AG04450 (cell line): ENCODE measurements around the gene GCNT1. TPM values are rescaled to one million over a fixed set of nuclear protein-coding genes. Genes with fewer than 3 reads are reported as not detected.

Experiments used
- CTCF ChIA-PET: fragments of 300-600, 350-600 bp; formaldehyde crosslinking; extraction: SDS; loops from one replicate; lab custom pipeline; 2022; ENCODE audit warnings: antibody characterized with exemption, inconsistent platforms; lab: Charles Lee
- POLR2A ChIA-PET: fragments of 350-600 bp; formaldehyde crosslinking; extraction: SDS; loops from one replicate; lab custom pipeline; 2021; ENCODE audit warnings: antibody characterized with exemption, inconsistent platforms; lab: Yijun Ruan, JAX
- DNase-seq: peaks from one replicate; pipeline ENCODE4 v3.0.0-alpha.2; 2011; ENCODE audit warnings: low read depth, low spot score
- H3K27ac ChIP-seq: one replicate; pipeline ENCODE4 v1.5.1; 2012; ENCODE audit warnings: low read depth, low read length, control low read depth
- H3K27me3 ChIP-seq: one replicate; pipeline ENCODE4 v1.6.0; 2012; ENCODE audit warnings: low read length; ENCODE audit not compliant: control insufficient read depth, insufficient read depth
- H3K4me3 ChIP-seq: 2 replicates; pipeline ENCODE4 v1.5.1; 2011; ENCODE audit warnings: mild to moderate bottlenecking, low read depth, low read length, control low read depth
- H3K9me3 ChIP-seq: 2 replicates; pipeline ENCODE4 v1.5.1; 2012; ENCODE audit warnings: low read length; ENCODE audit not compliant: control insufficient read depth, insufficient read depth
- polyA plus RNA-seq: library from polyadenylated mRNA; depleted of rRNA; stranded (reverse); fragments of >200 nt; gene quantifications from 2 replicates; pipeline ENCODE4 v1.2.3, GENCODE V29; 2011
- TF ChIP-seq, protein P1 (sequence below): IDR thresholded peaks from 2 replicates; pipeline ENCODE4 v1.5.1; 2011; ENCODE audit warnings: low read depth, low read length, control low read depth, inconsistent platforms

Gene GCNT1
- polyA plus RNA-seq, 1 experiment = 6.9 TPM

DNA sequence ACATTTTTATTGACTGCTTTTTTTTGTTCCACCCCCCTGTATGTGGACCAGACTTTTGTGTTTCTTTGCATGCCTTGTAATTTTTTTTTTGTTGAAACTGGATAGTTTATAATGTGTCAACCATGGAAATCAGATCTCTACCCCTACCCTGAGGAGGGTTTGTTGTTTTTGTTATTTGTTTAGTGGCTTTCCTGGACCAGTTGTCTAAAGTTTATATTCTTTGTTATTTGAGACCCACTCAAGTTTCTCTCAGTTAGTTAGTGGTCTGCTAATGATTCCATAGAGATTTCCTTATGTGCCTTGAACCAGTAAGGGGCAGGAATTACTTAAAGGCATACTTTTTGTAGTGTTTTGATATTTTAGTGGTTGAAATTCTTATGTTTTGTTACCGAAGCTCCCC lies 41.1 kb downstream of the GCNT1 start:
- Histone ChIP-seq H3K27me3 (no peaks in the 10 kb centered on the region), H3K27ac (no peak overlapping the region), H3K9me3 (no peaks in the 10 kb centered on the region), H3K4me3 (no peak overlapping the region)
- ChIA-PET POLR2A (no interaction called here), CTCF (no interaction called here)
- TF ChIP-seq, protein P1, sequence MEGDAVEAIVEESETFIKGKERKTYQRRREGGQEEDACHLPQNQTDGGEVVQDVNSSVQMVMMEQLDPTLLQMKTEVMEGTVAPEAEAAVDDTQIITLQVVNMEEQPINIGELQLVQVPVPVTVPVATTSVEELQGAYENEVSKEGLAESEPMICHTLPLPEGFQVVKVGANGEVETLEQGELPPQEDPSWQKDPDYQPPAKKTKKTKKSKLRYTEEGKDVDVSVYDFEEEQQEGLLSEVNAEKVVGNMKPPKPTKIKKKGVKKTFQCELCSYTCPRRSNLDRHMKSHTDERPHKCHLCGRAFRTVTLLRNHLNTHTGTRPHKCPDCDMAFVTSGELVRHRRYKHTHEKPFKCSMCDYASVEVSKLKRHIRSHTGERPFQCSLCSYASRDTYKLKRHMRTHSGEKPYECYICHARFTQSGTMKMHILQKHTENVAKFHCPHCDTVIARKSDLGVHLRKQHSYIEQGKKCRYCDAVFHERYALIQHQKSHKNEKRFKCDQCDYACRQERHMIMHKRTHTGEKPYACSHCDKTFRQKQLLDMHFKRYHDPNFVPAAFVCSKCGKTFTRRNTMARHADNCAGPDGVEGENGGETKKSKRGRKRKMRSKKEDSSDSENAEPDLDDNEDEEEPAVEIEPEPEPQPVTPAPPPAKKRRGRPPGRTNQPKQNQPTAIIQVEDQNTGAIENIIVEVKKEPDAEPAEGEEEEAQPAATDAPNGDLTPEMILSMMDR = no peak
- DNase-seq = no peak

- H3K27me3 ChIP-seq = no peaks in the 10 kb centered on the region
- ChIA-PET POLR2A (no interaction called here), CTCF (interaction anchor here (0.6 kb wide), 1 partner anchor 45 kb away, joined by 4 read pairs; no protein-coding TSS in a partner anchor)
- H3K27ac ChIP-seq = no peak overlapping the region
- no peak overlapping the region for H3K4me3 ChIP-seq
- no peaks in the 10 kb centered on the region for H3K9me3 ChIP-seq
- TF ChIP-seq, protein P1 = no peak
- no peak for DNase-seq
These were observed 43.8 kb downstream of the GCNT1 start for GRCh38 chr9:76502746-76503145.

- no peak for DNase-seq
- H3K27me3 ChIP-seq = no peaks in the 10 kb centered on the region
- H3K27ac ChIP-seq = no peak overlapping the region
- CTCF ChIA-PET = interaction anchor here (1.1 kb wide), 1 partner anchor 148 kb away, joined by 3 read pairs; no protein-coding TSS in a partner anchor
- no peaks in the 10 kb centered on the region for H3K9me3 ChIP-seq
- no peak overlapping the region for H3K4me3 ChIP-seq
- TF ChIP-seq, protein P1 = no peak
- POLR2A ChIA-PET = no interaction called here
These were observed 51.1 kb downstream of the GCNT1 start for GRCh38 chr9:76510041-76510440.

DNA sequence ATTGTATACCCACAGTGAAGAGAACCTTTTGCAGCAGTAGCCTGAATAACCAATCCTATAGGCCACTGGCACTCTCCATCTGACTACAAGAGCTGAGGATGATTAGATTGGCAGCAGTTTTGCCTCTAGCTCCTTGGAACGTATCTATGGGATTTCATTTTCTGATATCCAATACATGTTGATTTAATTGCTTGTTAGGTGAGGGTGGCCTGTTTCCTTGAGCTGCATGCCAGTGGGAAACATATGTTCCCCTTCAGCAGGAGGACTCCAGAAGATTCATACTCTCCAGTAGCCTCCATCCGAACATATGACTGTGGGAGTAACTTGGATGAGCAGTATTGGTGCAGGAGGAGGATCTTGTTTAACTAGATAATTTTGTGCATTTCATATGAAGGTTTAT lies 51.5 kb downstream of the GCNT1 start:
- DNase-seq = no peak
- CTCF ChIA-PET = interaction anchor here (1.1 kb wide), 1 partner anchor 148 kb away, joined by 3 read pairs; no protein-coding TSS in a partner anchor
- Histone ChIP-seq H3K4me3 (no peak overlapping the region), H3K27me3 (no peaks in the 10 kb centered on the region), H3K9me3 (no peaks in the 10 kb centered on the region), H3K27ac (no peak overlapping the region)
- POLR2A ChIA-PET = no interaction called here
- TF ChIP-seq, protein P1 = no peak

- H3K4me3 ChIP-seq = no peak overlapping the region
- ChIA-PET POLR2A (no interaction called here), CTCF (interaction anchor here (0.6 kb wide), 1 partner anchor 74 kb away, joined by 3 read pairs; no protein-coding TSS in a partner anchor)
- no peak for DNase-seq
- no peaks in the 10 kb centered on the region for H3K27me3 ChIP-seq
- H3K27ac ChIP-seq = no peak overlapping the region
- TF ChIP-seq, protein P1 = no peak
- no peaks in the 10 kb centered on the region for H3K9me3 ChIP-seq
These were observed 53.8 kb downstream of the GCNT1 start for GRCh38 chr9:76512826-76513225.
